ENCODE results near the gene ADGRG6.

DNA sequence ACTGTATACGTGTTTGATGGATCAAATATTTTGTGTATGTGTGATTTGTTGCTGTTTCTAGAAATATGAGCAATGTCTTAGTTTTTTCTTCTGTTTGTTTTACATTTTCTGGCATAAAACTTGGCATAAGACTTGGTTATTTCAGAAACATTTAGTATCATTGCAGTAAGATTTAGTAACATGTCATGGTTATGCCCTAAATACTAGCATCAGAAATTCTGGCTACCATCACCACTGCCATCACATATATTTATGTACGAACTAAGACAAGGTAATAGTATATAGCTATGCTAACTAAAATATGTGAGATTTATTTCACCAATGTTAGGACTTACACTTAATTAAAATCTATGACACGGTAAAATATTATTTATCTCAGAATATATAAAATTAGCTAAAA lies 10.3 kb upstream of the ADGRG6 start:
- TF ChIP-seq, protein P1, sequence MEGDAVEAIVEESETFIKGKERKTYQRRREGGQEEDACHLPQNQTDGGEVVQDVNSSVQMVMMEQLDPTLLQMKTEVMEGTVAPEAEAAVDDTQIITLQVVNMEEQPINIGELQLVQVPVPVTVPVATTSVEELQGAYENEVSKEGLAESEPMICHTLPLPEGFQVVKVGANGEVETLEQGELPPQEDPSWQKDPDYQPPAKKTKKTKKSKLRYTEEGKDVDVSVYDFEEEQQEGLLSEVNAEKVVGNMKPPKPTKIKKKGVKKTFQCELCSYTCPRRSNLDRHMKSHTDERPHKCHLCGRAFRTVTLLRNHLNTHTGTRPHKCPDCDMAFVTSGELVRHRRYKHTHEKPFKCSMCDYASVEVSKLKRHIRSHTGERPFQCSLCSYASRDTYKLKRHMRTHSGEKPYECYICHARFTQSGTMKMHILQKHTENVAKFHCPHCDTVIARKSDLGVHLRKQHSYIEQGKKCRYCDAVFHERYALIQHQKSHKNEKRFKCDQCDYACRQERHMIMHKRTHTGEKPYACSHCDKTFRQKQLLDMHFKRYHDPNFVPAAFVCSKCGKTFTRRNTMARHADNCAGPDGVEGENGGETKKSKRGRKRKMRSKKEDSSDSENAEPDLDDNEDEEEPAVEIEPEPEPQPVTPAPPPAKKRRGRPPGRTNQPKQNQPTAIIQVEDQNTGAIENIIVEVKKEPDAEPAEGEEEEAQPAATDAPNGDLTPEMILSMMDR (IDR thresholded peaks at IDR 0.05), result no peak
- TF ChIP-seq POLR2A (IDR thresholded peaks at IDR 0.05), result no peak

Data from esophagus squamous epithelium (tissue), 4 donors.